HepG2 (cell line): Measurements from ENCODE around the gene FAM228B. TPM values are rescaled to one million over a fixed set of nuclear protein-coding genes. Genes with fewer than 3 reads are reported as not detected.

Experiments used
- HDAC1 ChIP-seq: sonication (generic); formaldehyde crosslinking; IDR thresholded peaks from 2 replicates; pipeline ENCODE4 v1.5.1; 2020; ENCODE audit warnings: mild to moderate bottlenecking, missing genetic modification reagents
- HOXA7 ChIP-seq: sonication (generic); formaldehyde crosslinking; IDR thresholded peaks from 2 replicates; pipeline ENCODE4 v1.8.1; 2022; ENCODE audit warnings: mild to moderate bottlenecking, missing genetic modification reagents, moderate library complexity
- HOXA9 ChIP-seq: sonication (generic); formaldehyde crosslinking; IDR thresholded peaks from 2 replicates; pipeline ENCODE4 v1.8.1; 2022; ENCODE audit warnings: missing genetic modification reagents, mild to moderate bottlenecking, moderate library complexity, borderline replicate concordance
- IRF2 ChIP-seq: IDR thresholded peaks from 2 replicates; pipeline ENCODE4 v1.6.1; 2018; ENCODE audit warnings: missing genetic modification reagents, missing compliant biosample characterization
- MAZ ChIP-seq, 2 experiments: sonication (generic) in 1 of 2; formaldehyde crosslinking in 1 of 2; IDR thresholded peaks; 2 replicates each; pipeline versions ENCODE4 v1.5.0 to v1.6.1; 2012 to 2020; ENCODE audit warnings: low read depth in 2 of 2, mild to moderate bottlenecking in 2 of 2, borderline replicate concordance in 1 of 2, improper control_type of control experiment in 1 of 2, low read length in 1 of 2, missing genetic modification reagents in 1 of 2, moderate library complexity in 1 of 2
- RBM22 ChIP-seq: fragments of 200-400 bp; formaldehyde crosslinking; optimal IDR thresholded peaks from 2 replicates; pipeline ENCODE3; 2017; ENCODE audit warnings: mild to moderate bottlenecking, low read length, moderate library complexity
- RBM39 ChIP-seq: fragments of 200-400 bp; formaldehyde crosslinking; IDR thresholded peaks from one replicate; pipeline ENCODE4 v1.6.1; 2018; ENCODE audit warnings: antibody characterized with exemption, mild to moderate bottlenecking, low read depth, low read length; ENCODE audit not compliant: poor library complexity, severe bottlenecking
- SIN3A ChIP-seq: IDR thresholded peaks from 2 replicates; pipeline ENCODE4 v1.6.1; 2011; ENCODE audit warnings: low read depth, mild to moderate bottlenecking, control low read depth, low read length, borderline replicate concordance
- SPEN ChIP-seq: sonication (generic); formaldehyde crosslinking; IDR thresholded peaks from 2 replicates; pipeline ENCODE4 v1.5.1; 2020; ENCODE audit warnings: low read depth, mild to moderate bottlenecking, missing genetic modification reagents
- ZNF256 ChIP-seq: sonication (generic); formaldehyde crosslinking; conservative IDR thresholded peaks from 2 replicates; pipeline ENCODE4 v1.4.0; 2020; ENCODE audit warnings: missing genetic modification reagents
- ZNF616 ChIP-seq: sonication (generic); formaldehyde crosslinking; IDR thresholded peaks from 2 replicates; pipeline ENCODE4 v1.5.0; 2020; ENCODE audit warnings: low read depth, mild to moderate bottlenecking, missing genetic modification reagents
- ZSCAN12 ChIP-seq: sonication (generic); formaldehyde crosslinking; IDR thresholded peaks from 2 replicates; pipeline ENCODE4 v1.9.0; 2021; ENCODE audit warnings: mild to moderate bottlenecking, missing genetic modification reagents
- ZSCAN21 ChIP-seq: sonication (generic); formaldehyde crosslinking; IDR thresholded peaks from 2 replicates; pipeline ENCODE4 v1.8.0; 2022; ENCODE audit warnings: mild to moderate bottlenecking, missing genetic modification reagents, moderate library complexity, borderline replicate concordance
- polyA plus RNA-seq, 8 experiments: library from polyadenylated mRNA; depleted of rRNA in 3 of 8; stranded (reverse) in 7 of 8; unstranded in 1 of 8; fragments of >200 nt; fragmentation: Illumina TruSeq in 4 of 8; extraction: Trizol in 4 of 8; gene quantifications; 2 replicates each; pipeline versions ENCODE4 v1.2.1 to v1.2.3, GENCODE V29; 2011 to 2016; ENCODE audit warnings: low read depth in 4 of 8, missing spikeins in 1 of 8, mixed read lengths in 1 of 8; ENCODE audit not compliant: insufficient read depth in 1 of 8
- total RNA-seq, 5 experiments: library from RNA; depleted of rRNA; stranded (reverse); fragments of >200 nt; fragmentation: Illumina TruSeq; extraction: Trizol; gene quantifications; 2 replicates each; pipeline ENCODE4 v1.2.3, GENCODE V29; 2016; ENCODE audit warnings: low read depth in 1 of 5
- TF ChIP-seq, protein P1 (sequence below): sonication (generic); formaldehyde crosslinking; IDR thresholded peaks from 2 replicates; pipeline ENCODE4 v1.9.0; 2021; ENCODE audit warnings: missing genetic modification reagents, borderline replicate concordance
- TF ChIP-seq, protein P2 (sequence below): sonication (generic); formaldehyde crosslinking; IDR thresholded peaks from 2 replicates; pipeline ENCODE4 v1.5.1; 2020; ENCODE audit warnings: missing genetic modification reagents, mild to moderate bottlenecking, borderline replicate concordance
- TF ChIP-seq, protein P3 (sequence below): sonication (generic); formaldehyde crosslinking; IDR thresholded peaks from 2 replicates; pipeline ENCODE4 v1.4.0; 2020; ENCODE audit warnings: missing genetic modification reagents
- TF ChIP-seq, protein P4 (sequence below): sonication (generic); formaldehyde crosslinking; IDR thresholded peaks from 2 replicates; pipeline ENCODE4 v1.4.0; 2020; ENCODE audit warnings: missing genetic modification reagents
- TF ChIP-seq, protein P5 (sequence below): sonication (generic); formaldehyde crosslinking; IDR thresholded peaks from 2 replicates; pipeline ENCODE4 v1.9.0; 2022; ENCODE audit warnings: low read depth, missing genetic modification reagents

The FAM228B gene
- total and polyA plus RNA-seq, 2 of the 13 experiments (the other 11 are each of a cell fraction or from before 2014, with no cell fraction given), result 0.79 to 1.1 TPM

DNA sequence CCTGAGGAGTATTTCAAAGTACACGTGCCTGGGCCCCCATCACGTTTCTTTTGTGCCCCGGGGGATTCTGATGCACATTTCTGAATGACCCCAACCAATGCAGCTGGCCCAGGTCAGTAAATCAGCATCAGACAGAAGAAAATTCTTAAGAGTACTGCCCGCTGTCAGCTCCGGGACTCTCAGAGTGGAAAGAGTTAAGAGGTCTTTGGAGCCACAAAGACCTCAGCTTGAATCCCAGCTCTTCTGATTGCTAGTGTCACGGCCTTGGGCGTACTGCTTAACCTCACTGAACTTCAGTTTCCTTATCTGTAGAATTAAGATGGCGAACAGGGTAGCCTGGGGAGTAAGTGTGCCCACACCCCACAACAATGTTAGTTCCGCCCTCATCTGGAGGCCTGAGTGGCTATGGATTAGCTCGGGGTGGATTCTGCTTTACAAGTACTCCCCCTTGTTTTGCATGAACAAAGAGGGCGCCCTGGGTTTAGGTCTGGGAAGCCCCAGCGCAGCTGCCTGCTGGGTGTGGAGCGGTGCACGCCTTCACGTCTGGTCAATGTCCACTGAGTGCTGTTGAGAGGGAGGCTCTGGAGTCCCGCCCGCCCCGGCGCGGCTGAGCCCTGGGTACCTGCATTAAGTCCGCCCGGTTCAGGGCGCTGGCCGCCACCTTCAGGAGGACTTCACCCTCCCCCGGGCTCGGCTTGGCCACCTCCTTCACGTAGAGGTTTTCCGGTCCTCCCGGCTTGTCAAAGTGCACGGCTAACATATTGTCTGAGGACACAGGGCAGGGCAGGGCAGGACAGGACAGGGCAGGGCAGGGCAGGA lies 39.5 kb upstream of the FAM228B start (continued):
- TF ChIP-seq, protein P1, sequence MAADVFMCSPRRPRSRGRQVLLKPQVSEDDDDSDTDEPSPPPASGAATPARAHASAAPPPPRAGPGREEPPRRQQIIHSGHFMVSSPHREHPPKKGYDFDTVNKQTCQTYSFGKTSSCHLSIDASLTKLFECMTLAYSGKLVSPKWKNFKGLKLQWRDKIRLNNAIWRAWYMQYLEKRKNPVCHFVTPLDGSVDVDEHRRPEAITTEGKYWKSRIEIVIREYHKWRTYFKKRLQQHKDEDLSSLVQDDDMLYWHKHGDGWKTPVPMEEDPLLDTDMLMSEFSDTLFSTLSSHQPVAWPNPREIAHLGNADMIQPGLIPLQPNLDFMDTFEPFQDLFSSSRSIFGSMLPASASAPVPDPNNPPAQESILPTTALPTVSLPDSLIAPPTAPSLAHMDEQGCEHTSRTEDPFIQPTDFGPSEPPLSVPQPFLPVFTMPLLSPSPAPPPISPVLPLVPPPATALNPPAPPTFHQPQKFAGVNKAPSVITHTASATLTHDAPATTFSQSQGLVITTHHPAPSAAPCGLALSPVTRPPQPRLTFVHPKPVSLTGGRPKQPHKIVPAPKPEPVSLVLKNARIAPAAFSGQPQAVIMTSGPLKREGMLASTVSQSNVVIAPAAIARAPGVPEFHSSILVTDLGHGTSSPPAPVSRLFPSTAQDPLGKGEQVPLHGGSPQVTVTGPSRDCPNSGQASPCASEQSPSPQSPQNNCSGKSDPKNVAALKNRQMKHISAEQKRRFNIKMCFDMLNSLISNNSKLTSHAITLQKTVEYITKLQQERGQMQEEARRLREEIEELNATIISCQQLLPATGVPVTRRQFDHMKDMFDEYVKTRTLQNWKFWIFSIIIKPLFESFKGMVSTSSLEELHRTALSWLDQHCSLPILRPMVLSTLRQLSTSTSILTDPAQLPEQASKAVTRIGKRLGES (CRISPR knock-in tag), result peak; percentile 39; the same call in 1 of the 2 replicates
- TF ChIP-seq SIN3A (peak; percentile 61), HOXA9 (CRISPR knock-in tag) (peak; percentile 91; the same call in 1 of the 2 replicates), ZSCAN21 (CRISPR knock-in tag) (no peak; the same call in none of the 2 replicates), HDAC1 (CRISPR knock-in tag) (peak; percentile 94; the same call in 1 of the 2 replicates), HOXA7 (CRISPR knock-in tag) (no peak), IRF2 (CRISPR knock-in tag) (peak; percentile 69; the same call in 1 of the 2 replicates), ZNF616 (CRISPR knock-in tag) (no peak), RBM22 (peak; percentile 26), RBM39 (no peak), MAZ (IDR thresholded peaks at IDR 0.05; ENCODE audit: borderline replicate concordance, low read depth, low read length) (no peak), MAZ (CRISPR knock-in tag; IDR thresholded peaks at IDR 0.05; ENCODE audit: low read depth) (no peak; the same call in 1 of the 2 replicates), ZNF256 (CRISPR knock-in tag) (no peak; the same call in 1 of the 2 replicates), ZSCAN12 (CRISPR knock-in tag) (peak; percentile 33; the same call in 1 of the 2 replicates), SPEN (CRISPR knock-in tag) (no peak; the same call in 1 of the 2 replicates)
- TF ChIP-seq, protein P2, sequence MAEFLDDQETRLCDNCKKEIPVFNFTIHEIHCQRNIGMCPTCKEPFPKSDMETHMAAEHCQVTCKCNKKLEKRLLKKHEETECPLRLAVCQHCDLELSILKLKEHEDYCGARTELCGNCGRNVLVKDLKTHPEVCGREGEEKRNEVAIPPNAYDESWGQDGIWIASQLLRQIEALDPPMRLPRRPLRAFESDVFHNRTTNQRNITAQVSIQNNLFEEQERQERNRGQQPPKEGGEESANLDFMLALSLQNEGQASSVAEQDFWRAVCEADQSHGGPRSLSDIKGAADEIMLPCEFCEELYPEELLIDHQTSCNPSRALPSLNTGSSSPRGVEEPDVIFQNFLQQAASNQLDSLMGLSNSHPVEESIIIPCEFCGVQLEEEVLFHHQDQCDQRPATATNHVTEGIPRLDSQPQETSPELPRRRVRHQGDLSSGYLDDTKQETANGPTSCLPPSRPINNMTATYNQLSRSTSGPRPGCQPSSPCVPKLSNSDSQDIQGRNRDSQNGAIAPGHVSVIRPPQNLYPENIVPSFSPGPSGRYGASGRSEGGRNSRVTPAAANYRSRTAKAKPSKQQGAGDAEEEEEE (CRISPR knock-in tag), result peak; percentile 73; the same call in 1 of the 2 replicates
- TF ChIP-seq, protein P3, sequence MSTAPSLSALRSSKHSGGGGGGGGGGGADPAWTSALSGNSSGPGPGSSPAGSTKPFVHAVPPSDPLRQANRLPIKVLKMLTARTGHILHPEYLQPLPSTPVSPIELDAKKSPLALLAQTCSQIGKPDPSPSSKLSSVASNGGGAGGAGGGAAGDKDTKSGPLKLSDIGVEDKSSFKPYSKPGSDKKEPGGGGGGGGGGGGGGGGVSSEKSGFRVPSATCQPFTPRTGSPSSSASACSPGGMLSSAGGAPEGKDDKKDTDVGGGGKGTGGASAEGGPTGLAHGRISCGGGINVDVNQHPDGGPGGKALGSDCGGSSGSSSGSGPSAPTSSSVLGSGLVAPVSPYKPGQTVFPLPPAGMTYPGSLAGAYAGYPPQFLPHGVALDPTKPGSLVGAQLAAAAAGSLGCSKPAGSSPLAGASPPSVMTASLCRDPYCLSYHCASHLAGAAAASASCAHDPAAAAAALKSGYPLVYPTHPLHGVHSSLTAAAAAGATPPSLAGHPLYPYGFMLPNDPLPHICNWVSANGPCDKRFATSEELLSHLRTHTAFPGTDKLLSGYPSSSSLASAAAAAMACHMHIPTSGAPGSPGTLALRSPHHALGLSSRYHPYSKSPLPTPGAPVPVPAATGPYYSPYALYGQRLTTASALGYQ (CRISPR knock-in tag), result peak; percentile 30; the same call in 1 of the 2 replicates
- TF ChIP-seq, protein P4, sequence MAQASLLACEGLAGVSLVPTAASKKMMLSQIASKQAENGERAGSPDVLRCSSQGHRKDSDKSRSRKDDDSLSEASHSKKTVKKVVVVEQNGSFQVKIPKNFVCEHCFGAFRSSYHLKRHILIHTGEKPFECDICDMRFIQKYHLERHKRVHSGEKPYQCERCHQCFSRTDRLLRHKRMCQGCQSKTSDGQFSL (CRISPR knock-in tag), result peak; percentile 1; the same call in 1 of the 2 replicates
- TF ChIP-seq, protein P5, sequence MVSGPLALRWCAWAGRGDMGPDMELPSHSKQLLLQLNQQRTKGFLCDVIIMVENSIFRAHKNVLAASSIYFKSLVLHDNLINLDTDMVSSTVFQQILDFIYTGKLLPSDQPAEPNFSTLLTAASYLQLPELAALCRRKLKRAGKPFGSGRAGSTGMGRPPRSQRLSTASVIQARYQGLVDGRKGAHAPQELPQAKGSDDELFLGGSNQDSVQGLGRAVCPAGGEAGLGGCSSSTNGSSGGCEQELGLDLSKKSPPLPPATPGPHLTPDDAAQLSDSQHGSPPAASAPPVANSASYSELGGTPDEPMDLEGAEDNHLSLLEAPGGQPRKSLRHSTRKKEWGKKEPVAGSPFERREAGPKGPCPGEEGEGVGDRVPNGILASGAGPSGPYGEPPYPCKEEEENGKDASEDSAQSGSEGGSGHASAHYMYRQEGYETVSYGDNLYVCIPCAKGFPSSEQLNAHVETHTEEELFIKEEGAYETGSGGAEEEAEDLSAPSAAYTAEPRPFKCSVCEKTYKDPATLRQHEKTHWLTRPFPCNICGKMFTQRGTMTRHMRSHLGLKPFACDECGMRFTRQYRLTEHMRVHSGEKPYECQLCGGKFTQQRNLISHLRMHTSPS (CRISPR knock-in tag), result no peak
